Skeletal muscle satellite cell (primary cell): ENCODE measurements around the gene PSG2. TPM values are rescaled to one million over a fixed set of nuclear protein-coding genes. Genes with fewer than 3 reads are reported as not detected.
"Not testable (repeated sequence)": the region's sequence is repeated elsewhere in the genome, so short reads cannot be mapped to it uniquely, and the experiment has no call there.

Experiments
- H3K27me3 ChIP-seq: 2 replicates; pipeline ENCODE4 v1.7.0; 2013; ENCODE audit warnings: low read length; ENCODE audit not compliant: control insufficient read depth, insufficient read depth
- H3K36me3 ChIP-seq: 2 replicates; pipeline ENCODE4 v1.7.0; 2013; ENCODE audit warnings: mild to moderate bottlenecking, control low read depth, low read length; ENCODE audit not compliant: insufficient read depth
- H3K4me1 ChIP-seq: 2 replicates; pipeline ENCODE4 v1.7.0; 2013; ENCODE audit warnings: low read length; ENCODE audit not compliant: control insufficient read depth, insufficient read depth
- H3K4me2 ChIP-seq: 2 replicates; pipeline ENCODE4 v1.7.0; 2013; ENCODE audit warnings: mild to moderate bottlenecking, low read length
- H3K4me3 ChIP-seq: 2 replicates; pipeline ENCODE4 v1.7.0; 2013; ENCODE audit warnings: low read length
- H3K9ac ChIP-seq: 2 replicates; pipeline ENCODE4 v1.7.0; 2013; ENCODE audit warnings: mild to moderate bottlenecking, low read depth, low read length, moderate library complexity
- H3K9me3 ChIP-seq: replicated peaks from 2 replicates; pipeline ENCODE4 v1.7.0; 2013; ENCODE audit warnings: mild to moderate bottlenecking, control low read depth, low read length
- total RNA-seq: library from RNA; depleted of rRNA; stranded (reverse); fragments of >200 nt; gene quantifications from 2 replicates; pipeline ENCODE4 v1.2.3, GENCODE V29; 2012; rRNA removed

PSG2 gene
- total RNA-seq: not detected in 2 replicates

DNA sequence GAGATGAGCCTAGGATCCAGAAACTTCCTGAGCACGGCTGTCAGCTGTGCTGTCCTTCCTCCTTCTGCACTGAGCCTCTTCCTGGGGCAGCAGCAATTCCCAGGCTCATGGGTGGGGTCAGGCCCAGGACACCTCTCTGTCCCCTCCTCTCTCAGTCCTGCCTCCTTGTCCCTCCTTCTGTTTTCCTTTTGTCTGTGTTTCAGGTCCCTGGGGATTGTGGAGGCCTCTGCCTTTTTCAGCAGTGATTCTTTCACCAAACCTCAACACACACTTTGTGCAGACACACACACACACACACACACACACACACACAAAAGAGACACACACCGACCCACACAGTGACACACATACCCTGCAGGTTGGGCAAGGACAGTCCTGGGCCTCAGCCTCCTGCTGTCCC, at the start of gene PSG2:
Gene PSG2 (minus strand): TSS at position 101 of the 400 bp plus-strand sequence. CDS start 132 bp downstream, outside the sequence.
- not testable (repeated sequence) for H3K4me2 ChIP-seq, H3K27me3 ChIP-seq, H3K4me1 ChIP-seq, H3K9ac ChIP-seq, H3K9me3 ChIP-seq, H3K4me3 ChIP-seq, H3K36me3 ChIP-seq

DNA sequence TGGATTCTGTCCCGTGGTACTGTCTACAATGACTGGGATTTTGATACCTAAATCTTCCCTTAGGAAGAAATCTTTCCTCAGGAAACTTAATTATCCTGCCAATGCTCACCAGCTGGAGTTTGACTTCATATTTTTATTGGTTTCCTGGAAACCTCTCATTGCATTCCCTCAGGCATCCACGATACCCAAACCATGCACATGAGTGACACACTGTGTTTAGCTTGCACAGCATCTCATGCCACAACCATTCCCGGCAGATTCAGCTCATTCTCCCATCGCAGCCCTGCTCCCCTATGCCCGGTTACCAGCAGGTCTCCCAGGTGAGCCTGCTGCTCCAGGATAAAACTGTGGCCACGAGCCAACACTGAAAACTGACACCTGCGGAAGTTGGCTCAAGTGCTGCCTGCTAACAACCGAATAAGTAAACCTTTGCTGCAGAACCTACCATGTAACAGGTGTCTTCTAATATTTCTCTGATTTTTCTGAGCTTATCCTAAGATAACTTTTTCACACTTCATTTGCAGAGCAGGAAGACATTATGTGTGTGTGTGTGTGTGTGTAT, 48.9 kb upstream of the PSG2 start:
- H3K9ac ChIP-seq, H3K36me3 ChIP-seq, H3K9me3 ChIP-seq, H3K4me2 ChIP-seq, H3K27me3 ChIP-seq, H3K4me3 ChIP-seq: not testable (repeated sequence)
- peaks cover 15% of the 10 kb centered on the region for H3K4me1 ChIP-seq

DNA sequence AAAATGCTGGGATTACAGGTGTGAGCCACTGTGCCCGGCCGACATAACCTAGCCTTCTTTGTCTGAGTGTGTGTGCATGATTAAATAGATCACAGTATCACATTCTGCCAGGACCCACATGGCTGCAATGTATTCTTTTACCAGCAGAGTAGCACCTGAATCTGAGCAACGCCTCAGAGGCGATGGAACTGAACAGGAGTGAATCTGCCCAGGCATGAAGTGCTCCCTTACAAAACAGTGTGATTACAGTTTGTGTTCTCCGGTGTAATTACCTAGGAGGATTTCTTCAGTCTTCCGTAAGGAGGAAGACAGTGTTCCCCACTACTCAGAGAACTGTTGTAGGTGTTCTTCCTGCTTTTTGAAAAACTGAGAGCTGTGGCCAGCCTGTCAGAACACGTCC, 46.7 kb upstream of the PSG2 start:
- not testable (repeated sequence) for H3K9ac ChIP-seq, H3K27me3 ChIP-seq, H3K36me3 ChIP-seq, H3K4me3 ChIP-seq, H3K9me3 ChIP-seq, H3K4me2 ChIP-seq
- peaks cover 15% of the 10 kb centered on the region for H3K4me1 ChIP-seq

DNA sequence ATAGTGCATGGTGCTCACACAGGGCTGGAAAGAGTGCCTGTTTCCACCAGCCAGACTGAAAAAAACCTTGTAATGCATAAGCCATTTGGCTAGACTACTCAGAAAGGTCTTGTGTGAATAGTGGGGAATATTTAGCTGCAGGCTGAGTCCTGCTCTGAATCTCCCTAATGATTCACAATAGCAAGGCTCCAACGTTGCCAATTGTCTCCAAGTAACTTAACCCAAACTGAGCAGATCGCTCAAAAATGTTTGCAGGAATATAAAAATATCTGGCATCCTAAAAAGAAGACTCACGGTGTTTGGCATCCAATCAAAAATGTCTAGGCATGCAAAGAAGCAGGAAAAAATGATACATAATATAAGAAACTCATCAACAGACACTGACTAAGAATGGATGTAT, 44.8 kb upstream of the PSG2 start:
- H3K9ac ChIP-seq: peak overlapping the region; percentile 66
- H3K4me1 ChIP-seq: peaks cover 15% of the 10 kb centered on the region

DNA sequence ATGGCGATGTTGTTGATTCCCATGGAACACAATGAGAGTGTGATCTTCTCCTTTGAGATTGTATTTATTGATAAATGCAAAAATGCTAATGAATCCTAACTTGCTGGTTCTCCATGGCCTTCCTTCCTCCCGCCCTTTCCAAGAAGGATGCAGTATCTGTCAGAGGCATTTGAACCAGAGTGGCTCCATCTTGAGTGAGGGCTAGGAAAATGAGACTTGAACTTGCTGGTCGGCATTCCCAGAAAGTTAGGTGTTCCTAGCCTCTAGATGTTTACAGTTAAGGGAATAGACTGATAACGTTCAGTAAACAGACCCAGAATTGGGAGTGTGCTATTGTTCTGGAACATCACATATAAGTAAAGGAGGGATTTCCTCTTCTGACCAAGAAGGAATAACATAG, 44.2 kb upstream of the PSG2 start:
- H3K9me3 ChIP-seq: no peaks in the 10 kb centered on the region
- H3K27me3 ChIP-seq: no peaks in the 10 kb centered on the region
- no peak overlapping the region for H3K4me3 ChIP-seq
- H3K4me1 ChIP-seq: peaks cover 15% of the 10 kb centered on the region
- H3K36me3 ChIP-seq: no peaks in the 10 kb centered on the region
- H3K9ac ChIP-seq: peak overlapping the region; percentile 66
- H3K4me2 ChIP-seq: peak overlapping the region; percentile 47

More for the DNA sequence above, 44.8 kb upstream of the PSG2 start:
- not testable (repeated sequence) for H3K9me3 ChIP-seq, H3K27me3 ChIP-seq, H3K4me3 ChIP-seq, H3K36me3 ChIP-seq
- H3K4me2 ChIP-seq: peak overlapping the region; percentile 47

DNA sequence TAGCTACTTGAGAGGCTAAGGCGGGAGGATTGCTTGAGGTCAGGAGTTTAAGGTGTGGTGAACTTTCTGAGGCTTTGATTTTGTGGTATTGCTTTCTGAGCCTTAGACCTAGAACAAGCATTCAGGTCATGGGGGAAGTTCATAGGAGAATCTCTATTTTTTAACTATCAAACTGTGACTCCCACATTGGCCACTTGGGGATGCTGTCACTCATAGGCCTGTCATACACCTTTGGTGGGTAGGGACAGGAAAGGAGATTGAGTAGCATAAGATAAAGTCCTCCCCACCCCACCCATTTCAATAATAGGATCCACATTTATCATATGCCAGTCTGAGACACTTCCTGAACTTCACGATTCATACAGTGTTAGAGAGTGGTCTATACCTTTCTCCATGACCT, 41.9 kb upstream of the PSG2 start:
- H3K9me3 ChIP-seq: no peaks in the 10 kb centered on the region
- H3K4me3 ChIP-seq: no peak overlapping the region
- H3K4me1 ChIP-seq: peaks cover 31% of the 10 kb centered on the region
- H3K4me2 ChIP-seq: no peak overlapping the region
- H3K36me3 ChIP-seq: no peaks in the 10 kb centered on the region
- H3K27me3 ChIP-seq: no peaks in the 10 kb centered on the region
- H3K9ac ChIP-seq: no peak overlapping the region

DNA sequence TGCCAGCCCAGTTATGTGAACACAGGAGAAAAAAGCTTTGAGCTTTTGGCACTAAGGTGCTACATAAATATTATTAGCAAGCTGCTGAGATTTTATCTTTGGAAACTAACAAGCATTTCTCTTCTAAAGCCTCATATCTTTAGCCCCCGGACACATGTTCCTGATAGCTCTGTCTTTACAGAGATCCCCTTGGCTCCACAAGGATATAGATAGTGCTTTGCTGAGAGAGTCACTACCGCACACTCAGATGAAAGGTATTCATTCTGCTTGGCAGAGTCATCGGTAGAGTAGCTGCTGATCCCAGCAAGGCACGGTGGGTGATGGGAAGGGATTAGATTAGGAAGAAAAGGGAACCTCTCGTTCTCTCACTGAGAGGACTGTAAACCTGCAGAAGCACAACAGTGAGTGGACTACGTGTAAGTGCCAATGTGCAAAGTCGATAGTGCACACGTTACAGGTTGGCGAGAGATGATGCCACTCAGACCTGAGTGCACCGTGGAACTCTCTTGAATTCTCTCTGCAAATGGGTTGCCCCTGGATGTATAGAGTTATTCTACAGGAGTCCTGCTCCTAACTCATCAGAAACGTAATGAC, 38.0 kb upstream of the PSG2 start:
- not testable (repeated sequence) for H3K9me3 ChIP-seq, H3K27me3 ChIP-seq, H3K36me3 ChIP-seq, H3K4me3 ChIP-seq
- peak overlapping the region; percentile 28 for H3K4me2 ChIP-seq
- H3K4me1 ChIP-seq: peaks cover 20% of the 10 kb centered on the region
- H3K9ac ChIP-seq: peak overlapping the region; percentile 9

DNA sequence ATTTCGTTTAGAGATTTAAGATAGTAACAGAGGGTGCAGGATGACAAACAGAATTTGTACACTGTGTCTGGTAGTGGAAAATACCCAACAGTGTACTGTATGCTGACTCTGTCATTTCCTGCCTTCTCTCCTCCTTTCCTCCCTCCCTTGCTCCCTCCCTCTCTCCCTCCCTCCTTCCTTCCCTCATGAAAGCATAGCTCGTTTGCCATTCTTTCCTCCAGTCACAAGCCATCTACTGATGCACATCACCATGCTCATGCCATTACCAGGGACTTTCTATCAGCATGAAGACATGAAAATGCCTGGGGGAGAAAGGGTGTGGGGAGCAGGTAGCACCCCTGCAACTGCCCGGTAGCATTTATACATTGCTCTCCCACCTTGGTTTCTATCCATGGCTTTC, 37.0 kb upstream of the PSG2 start:
- H3K4me2 ChIP-seq, H3K27me3 ChIP-seq, H3K4me3 ChIP-seq, H3K9me3 ChIP-seq, H3K36me3 ChIP-seq: not testable (repeated sequence)
- peaks cover 20% of the 10 kb centered on the region for H3K4me1 ChIP-seq
- H3K9ac ChIP-seq: peak overlapping the region; percentile 9

DNA sequence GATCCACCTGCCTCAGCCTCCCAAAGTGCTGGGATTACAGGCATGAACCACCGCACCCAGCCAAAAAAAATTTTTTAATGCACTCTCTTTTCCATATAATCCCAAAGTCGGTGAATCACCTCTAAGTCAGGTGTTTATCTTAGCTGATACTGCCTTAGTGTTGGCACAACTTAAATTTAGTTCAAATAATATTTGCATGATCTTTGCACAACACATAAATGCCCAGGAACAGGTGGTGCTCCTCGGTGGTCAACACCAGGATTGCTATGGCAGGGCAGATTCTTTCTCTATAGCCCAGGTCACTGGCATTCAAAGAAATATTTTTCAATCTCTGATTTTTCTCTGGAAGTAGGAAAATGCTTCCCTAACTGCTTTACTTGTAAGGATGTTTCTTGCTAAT, 33.9 kb upstream of the PSG2 start:
- not testable (repeated sequence) for H3K9ac ChIP-seq, H3K4me2 ChIP-seq, H3K4me3 ChIP-seq, H3K36me3 ChIP-seq, H3K27me3 ChIP-seq, H3K9me3 ChIP-seq
- peaks cover 20% of the 10 kb centered on the region for H3K4me1 ChIP-seq

DNA sequence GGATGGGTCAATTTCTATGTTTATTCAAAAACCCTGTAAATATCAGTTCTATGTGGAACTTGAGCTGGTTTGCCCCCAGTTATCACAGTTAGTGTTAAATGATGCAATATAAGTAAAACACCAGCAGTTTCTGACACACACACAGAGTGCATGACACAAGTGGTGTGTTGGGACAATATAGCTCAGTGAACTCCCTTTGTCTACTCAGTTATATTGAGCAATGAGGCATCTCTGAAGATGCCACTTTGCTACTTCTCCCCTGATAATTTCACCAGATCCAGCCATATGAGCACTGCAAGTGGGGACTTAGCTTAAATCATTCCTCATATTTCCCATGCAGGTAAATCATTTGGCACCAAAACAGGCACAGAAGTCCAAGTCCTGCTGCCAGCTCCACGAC, 33.0 kb upstream of the PSG2 start:
- not testable (repeated sequence) for H3K36me3 ChIP-seq, H3K9ac ChIP-seq, H3K4me3 ChIP-seq, H3K27me3 ChIP-seq, H3K4me2 ChIP-seq, H3K9me3 ChIP-seq
- peaks cover 13% of the 10 kb centered on the region for H3K4me1 ChIP-seq

DNA sequence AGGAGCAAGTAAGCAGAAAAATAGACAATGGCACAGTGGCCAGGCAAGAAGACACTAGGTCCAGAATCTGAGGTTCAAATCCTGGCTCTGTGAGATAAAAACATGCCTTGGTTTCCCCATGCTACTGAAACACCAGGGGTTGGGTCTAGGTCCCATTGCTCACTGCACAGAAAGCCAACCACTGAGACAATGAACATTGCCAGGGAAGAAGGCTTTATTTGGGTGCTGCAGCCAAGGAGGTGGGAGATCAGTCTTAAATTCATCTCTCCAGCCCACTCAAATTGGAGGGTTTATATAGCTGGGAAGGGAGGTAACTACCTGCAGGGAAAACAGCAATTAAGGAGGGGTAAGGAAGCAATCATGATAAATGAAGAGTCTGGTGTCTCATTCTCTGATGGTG, 32.6 kb upstream of the PSG2 start:
- H3K36me3 ChIP-seq, H3K4me3 ChIP-seq, H3K4me2 ChIP-seq, H3K27me3 ChIP-seq, H3K9me3 ChIP-seq, H3K9ac ChIP-seq: not testable (repeated sequence)
- peaks cover 15% of the 10 kb centered on the region for H3K4me1 ChIP-seq

DNA sequence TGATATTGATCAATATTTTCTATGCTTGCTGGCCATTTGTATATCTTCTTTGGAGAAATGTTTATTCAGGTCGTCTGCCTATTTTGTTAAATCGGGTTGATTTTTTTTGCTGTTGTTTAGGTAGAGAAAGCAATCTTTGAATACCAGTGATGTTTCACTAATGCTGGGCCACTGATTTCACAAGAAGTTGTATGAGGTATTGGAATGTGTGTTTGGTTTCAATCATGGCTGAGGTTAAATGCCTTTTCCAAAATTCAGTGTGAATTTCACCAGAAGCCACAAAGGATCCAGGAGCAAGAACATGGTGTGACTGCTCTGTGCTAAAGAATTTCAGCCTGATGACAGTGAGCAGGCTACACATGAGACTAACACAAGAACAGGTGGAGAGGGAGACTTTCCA, 32.1 kb upstream of the PSG2 start:
- not testable (repeated sequence) for H3K36me3 ChIP-seq, H3K27me3 ChIP-seq, H3K4me3 ChIP-seq

More for the DNA sequence above, 32.1 kb upstream of the PSG2 start:
- not testable (repeated sequence) for H3K9ac ChIP-seq, H3K9me3 ChIP-seq, H3K4me2 ChIP-seq
- peaks cover 11% of the 10 kb centered on the region for H3K4me1 ChIP-seq
